ENCODE results near the gene NTN5.

The NTN5 gene

GRCh38 chr19:48614436-48615230 lies 58.2 kb downstream of the NTN5 start, which contains the start of gene FAM83E:
TSS of gene FAM83E (minus strand) at chr19:48615076. CDS start at chr19:48613372, 1,704 bp downstream.
- no peak for DNase-seq

GRCh38 chr19:48613852-48614435 lies 58.9 kb downstream of the NTN5 start:
- DNase-seq, result no peak

GRCh38 chr19:48613024-48613851 lies 59.6 kb downstream of the NTN5 start:
- no peak for DNase-seq

GRCh38 chr19:48611872-48612271 lies 60.9 kb downstream of the NTN5 start:
- no peak for DNase-seq

Measured in T-helper 9 cell (primary cell).